Right cardiac atrium (tissue), 5 donors: Measurements from ENCODE around the gene NUTM2B. TPM values are rescaled to one million over a fixed set of nuclear protein-coding genes. Genes with fewer than 3 reads are reported as not detected.
"Not testable (repeated sequence)": the region's sequence is repeated elsewhere in the genome, so short reads cannot be mapped to it uniquely, and the experiment has no call there.

Experiments used
- ATAC-seq, 2 donors: fragments of 200-7000 bp; cut with Tn5 transposase; one replicate each; pipeline versions ENCODE4 v1.8.0 to v1.9.1; 2020; ENCODE audit warnings: moderate library complexity in 2 of 2, mild to moderate bottlenecking in 1 of 2
- DNase-seq, 3 donors: peaks; one replicate each; pipeline ENCODE4 v3.0.0-alpha.2; 2020
- H3K27ac ChIP-seq: one replicate; pipeline ENCODE4 v1.5.1; 2013; ENCODE audit warnings: mild to moderate bottlenecking, low read length, control low read depth, moderate library complexity
- H3K27me3 ChIP-seq: one replicate; pipeline ENCODE4 v1.6.1; 2013; ENCODE audit not compliant: control insufficient read depth, insufficient read depth
- H3K4me1 ChIP-seq: one replicate; pipeline ENCODE4 v1.6.1; 2013; ENCODE audit warnings: low read length; ENCODE audit not compliant: control insufficient read depth, insufficient read depth
- H3K4me3 ChIP-seq: one replicate; pipeline ENCODE4 v1.5.1; 2013; ENCODE audit warnings: low read length, control low read depth
- H3K9me3 ChIP-seq: one replicate; pipeline ENCODE4 v1.6.1; 2013; ENCODE audit warnings: low read length; ENCODE audit not compliant: control insufficient read depth
- WGBS: extraction: QIAGEN DNeasy Blood & Tissue Kit; methylation state at CpG from one replicate; pipeline ENCODE4 v1.1.7; 2013; 5-methylcytosine and 5-hydroxymethylcytosine counted together
- intact Hi-C, 4 donors: fragments of 100-400 bp; cut with DNase I; formaldehyde crosslinking; loops; one replicate each; pipeline versions ENCODE4 v1.11.0 to v1.14.0; 2022 to 2023
- polyA plus RNA-seq: library from polyadenylated mRNA; stranded (reverse); fragments of 200-250 nt; gene quantifications from one replicate; pipeline ENCODE4 v1.2.3, GENCODE V29; 2013
- total RNA-seq, 4 donors: library from RNA; stranded (reverse); fragmentation: NEBNext Ultra II Directional; extraction: Animal tissue kit (Norgen Biotek cat#: 25700); gene quantifications; one replicate each; pipeline ENCODE4 v1.2.1, GENCODE V29; 2021
- donor health status: healthy with polysubstance abuse.
- donor health status: DM: no; HTN: yes; CAD: no.
- donor health status: DM: no; HTN: no; CAD: no.
- donor health status: DM: no; HTN: yes; CAD: no; lungs with severe emphysema.
- donor health status: DM: yes; HTN: yes; CAD: no.

The NUTM2B gene
- total and polyA plus RNA-seq, 5 donors = 1.1 to 2.7 (median 1.9) TPM

GRCh38 chr10:79688798-79689197 is 14.2 kb upstream of the NUTM2B start:
- H3K27me3 ChIP-seq, H3K4me3 ChIP-seq, ATAC-seq, intact Hi-C loops, H3K9me3 ChIP-seq, H3K27ac ChIP-seq, H3K4me1 ChIP-seq, DNase-seq: not testable (repeated sequence)
- WGBS = 80% methylated on average over 4 of the region's 4 CpGs

DNA sequence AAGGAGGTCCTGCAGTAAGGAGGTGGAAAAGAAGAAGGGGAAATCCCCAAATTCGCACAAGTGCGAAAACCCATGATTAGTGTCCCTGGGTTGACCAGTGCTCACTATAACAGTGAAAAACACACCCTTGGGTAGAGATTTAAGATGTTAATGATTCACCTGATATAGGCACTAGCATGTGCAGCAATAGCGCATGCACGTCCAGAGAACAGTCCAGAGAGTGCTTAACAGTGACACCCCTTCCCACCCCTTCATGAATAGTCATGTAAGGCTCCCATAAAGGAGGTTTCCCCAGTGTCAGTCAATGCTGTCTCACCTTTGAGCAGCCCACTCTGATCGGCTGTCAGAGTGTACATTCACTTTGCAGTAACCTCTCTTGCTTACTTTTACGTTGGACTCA is 6.4 kb upstream of the NUTM2B start:
- WGBS = 98% methylated on average over 2 of the region's 6 CpGs

DNA sequence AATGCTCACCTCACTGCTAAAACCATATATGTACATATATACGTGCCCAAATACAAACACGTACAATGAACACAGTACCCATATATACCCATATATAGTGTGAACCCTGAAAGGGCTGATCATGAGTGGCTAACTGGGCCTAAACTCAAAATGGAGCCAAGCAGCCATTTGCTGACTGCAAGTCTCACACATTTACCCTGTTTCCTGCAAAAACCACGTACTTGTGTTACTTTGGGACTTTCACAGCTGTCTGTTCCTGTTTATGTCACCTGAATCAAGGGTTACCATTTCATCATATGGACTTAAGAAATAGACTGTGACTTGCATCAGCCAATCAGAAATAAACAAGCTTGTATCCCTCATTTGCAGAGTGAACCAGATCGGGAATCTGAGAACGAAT is 5.9 kb upstream of the NUTM2B start:
- H3K27ac ChIP-seq, DNase-seq, intact Hi-C loops, ATAC-seq, H3K4me1 ChIP-seq, H3K4me3 ChIP-seq, H3K27me3 ChIP-seq, H3K9me3 ChIP-seq: not testable (repeated sequence)
- 90% methylated on average over 1 of the region's 5 CpGs for WGBS

More for the DNA sequence above, 6.4 kb upstream of the NUTM2B start:
- H3K27ac ChIP-seq, ATAC-seq, DNase-seq, H3K4me1 ChIP-seq, H3K4me3 ChIP-seq, H3K27me3 ChIP-seq, intact Hi-C loops, H3K9me3 ChIP-seq: not testable (repeated sequence)

GRCh38 chr10:79700381-79700944 is 2.6 kb upstream of the NUTM2B start:
- intact Hi-C loops, H3K9me3 ChIP-seq: not testable (repeated sequence)
- WGBS = 82% methylated on average over 32 of the region's 37 CpGs

GRCh38 chr10:79707017-79707416 is 4.0 kb downstream of the NUTM2B start:
- H3K27me3 ChIP-seq, H3K4me3 ChIP-seq, H3K27ac ChIP-seq, H3K4me1 ChIP-seq, intact Hi-C loops, ATAC-seq, H3K9me3 ChIP-seq: not testable (repeated sequence)
- peak in 2 of 3 donors; percentile 26 to 41 for DNase-seq
- WGBS = 95% methylated on average over 7 of the region's 8 CpGs

More at GRCh38 chr10:79700381-79700944, 2.6 kb upstream of the NUTM2B start:
- not testable (repeated sequence) for H3K4me1 ChIP-seq, ATAC-seq, H3K27me3 ChIP-seq, H3K27ac ChIP-seq, H3K4me3 ChIP-seq
- DNase-seq = peak in 2 of 3 donors; percentile 20 to 34

DNA sequence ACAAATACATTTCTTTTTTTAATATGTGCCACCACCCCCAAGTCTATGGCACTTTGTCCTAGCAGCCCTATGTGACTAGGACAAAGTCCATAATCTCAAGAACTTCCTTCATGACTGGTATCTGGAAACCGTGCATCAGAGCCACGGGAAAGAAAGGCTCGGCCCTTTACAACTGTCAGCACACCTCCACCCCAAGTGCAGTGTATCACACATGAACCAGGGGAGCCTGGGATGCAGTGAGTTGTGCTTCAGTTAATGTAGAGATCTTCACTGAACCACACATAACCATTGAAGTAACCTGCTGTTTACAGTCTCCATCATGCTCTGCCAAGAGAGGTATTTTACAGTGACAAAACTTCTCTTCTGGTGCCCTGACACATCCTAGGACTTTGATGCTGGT is 11.9 kb downstream of the NUTM2B start:
- WGBS = 79% methylated on average over 2 of the region's 3 CpGs

GRCh38 chr10:79716917-79717579 is 14.0 kb downstream of the NUTM2B start:
- H3K27me3 ChIP-seq, H3K9me3 ChIP-seq, DNase-seq, intact Hi-C loops, H3K4me3 ChIP-seq, ATAC-seq, H3K4me1 ChIP-seq, H3K27ac ChIP-seq: not testable (repeated sequence)
- 90% methylated on average over 3 of the region's 4 CpGs for WGBS

More for the DNA sequence above, 11.9 kb downstream of the NUTM2B start:
- H3K4me3 ChIP-seq, ATAC-seq, DNase-seq, H3K27ac ChIP-seq, H3K4me1 ChIP-seq, H3K9me3 ChIP-seq, H3K27me3 ChIP-seq, intact Hi-C loops: not testable (repeated sequence)

DNA sequence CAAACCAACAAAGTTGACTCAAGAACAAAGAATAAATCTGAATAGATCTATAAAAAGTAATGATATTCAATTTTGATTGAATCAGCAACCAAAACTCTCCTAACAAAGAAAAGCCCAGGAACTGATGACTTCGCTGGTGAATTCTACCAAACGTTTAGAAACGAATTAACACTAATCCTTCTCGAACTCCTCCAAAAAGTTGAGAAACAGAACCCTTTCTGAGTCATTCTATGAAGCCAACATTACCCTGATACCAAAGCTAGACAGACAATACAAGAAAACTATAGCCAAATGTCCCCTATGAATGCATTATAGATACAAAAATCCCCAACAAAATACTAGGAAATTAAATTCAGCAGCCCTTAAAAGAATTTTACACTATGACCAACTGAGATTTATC is 17.0 kb downstream of the NUTM2B start:
- H3K9me3 ChIP-seq, H3K27me3 ChIP-seq, ATAC-seq, H3K27ac ChIP-seq, DNase-seq, intact Hi-C loops, H3K4me3 ChIP-seq, H3K4me1 ChIP-seq: not testable (repeated sequence)
- WGBS = 98% methylated on average over 4 of the region's 4 CpGs

GRCh38 chr10:79726620-79727019 is 23.6 kb downstream of the NUTM2B start:
- H3K27ac ChIP-seq, H3K4me1 ChIP-seq, intact Hi-C loops, H3K4me3 ChIP-seq, H3K27me3 ChIP-seq, ATAC-seq, DNase-seq, H3K9me3 ChIP-seq: not testable (repeated sequence)
- 79% methylated on average over 1 of the region's 1 CpG for WGBS

GRCh38 chr10:79744844-79745243 is 41.8 kb downstream of the NUTM2B start:
- 53% methylated on average over 6 of the region's 7 CpGs for WGBS
- H3K27me3 ChIP-seq, H3K4me3 ChIP-seq, H3K4me1 ChIP-seq, ATAC-seq, H3K27ac ChIP-seq, H3K9me3 ChIP-seq, intact Hi-C loops, DNase-seq: not testable (repeated sequence)

DNA sequence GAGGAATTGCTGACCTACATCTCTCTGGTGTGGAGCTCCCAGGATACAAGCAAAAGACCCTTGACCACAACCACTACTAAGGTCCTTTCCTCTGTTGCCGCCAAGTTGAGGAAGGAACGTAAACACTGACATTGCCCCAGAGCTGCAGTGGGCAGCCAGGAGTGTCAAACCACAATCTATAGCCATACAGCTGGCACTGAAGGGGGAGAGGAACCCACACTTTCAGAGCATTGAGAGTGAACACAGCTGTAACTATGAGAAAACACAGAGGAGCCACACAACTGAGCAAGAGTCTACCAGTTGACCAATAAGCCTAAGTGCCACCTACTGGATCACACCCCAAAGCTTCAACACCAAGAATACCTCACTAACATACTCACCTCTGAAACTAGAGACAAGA is 45.5 kb downstream of the NUTM2B start:
- DNase-seq, H3K9me3 ChIP-seq, H3K4me3 ChIP-seq, intact Hi-C loops, H3K27me3 ChIP-seq, H3K27ac ChIP-seq, H3K4me1 ChIP-seq, ATAC-seq: not testable (repeated sequence)
- WGBS = 92% methylated on average over 2 of the region's 2 CpGs
